HG03066 (cell line): ENCODE results near the gene RDH11.
"Not testable (repeated sequence)": the region's sequence is repeated elsewhere in the genome, so short reads cannot be mapped to it uniquely, and the experiment has no call there.

Experiments used
- ATAC-seq: cut with Tn5 transposase; IDR thresholded peaks from one replicate; pipeline ENCODE4 v1.9.1; 2021; ENCODE audit warnings: low read depth; ENCODE audit not compliant: unreplicated experiment

The RDH11 gene

DNA sequence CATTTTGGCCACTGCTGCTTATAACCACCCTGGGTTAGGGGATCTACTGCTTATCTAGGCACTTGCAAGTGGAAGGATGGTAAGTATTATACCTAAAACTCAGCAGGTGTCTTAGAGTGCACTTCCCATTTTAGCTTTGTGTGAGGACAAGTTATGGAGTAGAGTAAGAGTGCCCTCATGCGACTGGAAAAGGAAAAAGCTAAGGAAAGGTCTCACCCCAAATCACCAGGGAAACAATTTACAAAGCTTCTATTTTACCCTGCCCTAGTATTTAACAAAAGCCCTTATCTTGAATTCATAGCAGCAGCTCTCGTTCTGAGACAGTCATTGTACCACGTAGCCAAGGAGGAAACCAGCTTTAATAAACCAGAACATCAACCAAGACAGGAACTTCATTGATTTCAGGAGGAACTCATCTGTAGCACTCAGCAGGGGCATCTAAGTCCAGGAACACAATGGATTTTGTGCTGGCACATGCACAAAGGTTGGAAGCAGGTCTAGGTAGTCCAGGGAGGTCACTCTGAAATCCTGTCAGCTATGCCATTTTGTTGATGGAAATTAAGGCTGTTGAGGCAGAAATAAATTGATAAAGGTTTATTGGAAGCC is 9.0 kb upstream of the RDH11 start:
- no peak for ATAC-seq

DNA sequence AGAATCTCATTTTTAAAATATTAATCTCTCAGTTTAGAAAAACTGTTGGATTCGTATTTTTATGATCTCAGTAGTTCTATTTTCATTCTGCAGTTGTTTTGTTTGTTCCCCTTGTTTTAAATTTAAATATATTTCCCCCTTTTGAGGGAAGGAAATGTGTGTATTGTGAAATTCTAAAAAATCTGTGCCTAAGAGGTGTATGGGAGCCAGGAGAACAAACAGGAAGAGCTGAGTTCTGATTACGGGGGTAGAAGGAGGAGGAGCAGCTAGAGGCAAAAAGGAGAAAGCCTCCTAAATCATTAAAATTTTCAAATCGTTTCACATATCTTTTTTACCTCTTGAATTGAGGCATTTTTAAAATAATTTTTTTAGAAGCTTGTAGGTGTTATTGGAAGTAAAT is 8.4 kb upstream of the RDH11 start:
- no peak for ATAC-seq

DNA sequence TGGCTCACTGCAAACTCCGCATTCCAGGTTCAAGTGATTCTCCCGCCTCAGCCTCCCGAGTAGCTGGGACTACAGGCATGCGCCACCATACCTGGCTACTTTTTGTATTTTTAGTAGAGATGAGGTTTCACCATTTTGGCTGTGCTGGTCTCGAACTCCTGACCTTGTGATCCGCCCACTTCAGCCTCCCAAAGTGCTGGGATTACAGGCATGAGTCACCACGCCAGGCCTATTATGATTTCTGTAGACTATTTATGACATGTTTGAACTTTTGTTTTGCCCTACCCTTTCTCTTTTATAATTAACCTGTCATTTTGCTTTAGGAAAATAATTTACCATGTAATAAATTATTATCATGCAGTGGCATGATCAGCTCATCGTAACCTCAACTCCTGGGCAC is 5.9 kb upstream of the RDH11 start, which contains the start of gene RDH12:
RDH12 (plus strand) TSS at position 395 of the 400 bp plus-strand sequence. CDS start 20,757 bp downstream, outside the sequence.
- ATAC-seq = not testable (repeated sequence)

DNA sequence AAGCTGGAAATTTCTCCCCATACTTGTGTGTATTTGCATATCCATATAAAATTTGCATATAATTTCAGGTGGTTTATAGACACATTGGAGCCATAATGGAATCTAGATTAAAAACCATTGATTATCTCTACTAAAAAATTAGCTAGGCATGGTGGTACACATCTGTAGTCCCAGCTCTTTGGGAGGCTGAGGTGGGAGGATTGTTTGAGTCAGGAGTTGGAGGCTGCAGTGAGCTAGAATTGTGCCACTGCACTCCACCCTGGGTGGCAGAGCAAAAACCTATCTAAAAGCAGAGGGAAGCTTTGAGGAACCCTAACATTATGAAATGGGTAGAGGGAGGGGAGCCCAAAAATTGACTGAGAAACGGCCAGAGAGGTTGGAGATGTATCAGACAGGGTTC is 2.6 kb upstream of the RDH11 start:
- ATAC-seq = no peak

DNA sequence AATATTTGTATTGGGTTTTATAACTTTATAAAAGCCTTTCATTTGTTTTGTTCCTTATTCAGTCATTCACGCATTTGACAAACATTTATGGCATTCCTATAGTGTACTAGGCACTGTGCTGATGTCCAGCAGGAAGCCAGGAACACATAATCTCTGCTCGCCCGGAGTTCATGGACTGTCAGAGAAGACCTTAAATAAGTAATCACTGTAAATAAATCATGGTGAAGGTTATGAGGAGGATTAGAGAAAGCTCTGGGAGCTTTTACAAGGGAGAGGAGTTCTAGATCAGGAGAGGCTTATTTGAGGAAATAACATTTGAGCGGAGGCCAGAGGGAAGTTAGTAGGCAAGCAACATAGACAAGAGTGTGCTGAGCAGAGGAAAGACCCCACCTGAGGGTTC is 1.4 kb upstream of the RDH11 start:
- no peak for ATAC-seq

DNA sequence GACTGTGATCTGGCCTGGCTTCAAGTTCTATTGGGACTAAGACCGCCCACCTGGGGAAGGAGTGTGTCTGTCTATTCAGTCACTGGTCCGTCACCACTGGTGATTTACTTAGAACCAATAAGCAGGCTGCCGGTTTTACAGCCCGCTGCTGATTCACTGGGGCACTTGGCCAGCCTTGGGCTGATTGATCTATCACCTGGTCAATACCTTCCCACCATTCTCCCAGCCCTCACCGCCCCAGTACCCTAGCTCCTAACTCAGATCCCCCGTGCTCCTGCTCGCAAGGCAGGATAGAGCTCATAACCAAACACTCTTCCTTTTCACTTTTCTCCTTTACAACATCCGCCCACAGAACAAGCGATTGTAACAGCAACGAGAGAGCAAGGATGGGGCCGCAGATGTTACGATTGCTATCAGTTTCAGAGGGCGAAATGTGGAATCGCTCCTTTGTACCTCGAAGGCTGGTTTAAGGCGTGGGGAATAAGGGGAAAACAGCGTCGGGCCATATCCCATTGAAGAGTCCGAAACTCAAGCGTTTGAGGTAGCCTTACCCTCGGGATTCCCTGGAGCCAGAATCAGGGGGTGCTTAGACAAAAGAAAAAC is 672 bp downstream of the RDH11 start:
- ATAC-seq = peak; percentile 86

DNA sequence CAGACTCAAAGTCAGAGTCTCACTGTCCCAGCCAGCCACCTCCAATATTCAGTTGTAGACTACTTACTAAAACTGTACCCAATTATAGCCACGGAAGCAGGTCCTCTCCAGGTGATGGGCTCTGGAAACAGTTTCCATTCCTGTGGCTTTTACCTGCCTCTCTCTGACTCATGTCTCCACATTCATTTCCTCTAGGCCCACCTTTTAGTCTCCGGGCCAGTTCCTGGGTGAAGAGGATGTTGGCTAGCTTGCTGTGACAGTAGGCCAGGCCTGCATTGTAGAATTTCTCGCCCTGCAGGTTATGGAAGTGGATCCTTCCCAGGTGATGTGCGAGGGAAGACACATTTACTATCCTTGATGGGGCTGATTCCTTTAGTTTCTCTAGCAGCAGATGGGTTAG is 5.6 kb downstream of the RDH11 start:
- no peak for ATAC-seq

DNA sequence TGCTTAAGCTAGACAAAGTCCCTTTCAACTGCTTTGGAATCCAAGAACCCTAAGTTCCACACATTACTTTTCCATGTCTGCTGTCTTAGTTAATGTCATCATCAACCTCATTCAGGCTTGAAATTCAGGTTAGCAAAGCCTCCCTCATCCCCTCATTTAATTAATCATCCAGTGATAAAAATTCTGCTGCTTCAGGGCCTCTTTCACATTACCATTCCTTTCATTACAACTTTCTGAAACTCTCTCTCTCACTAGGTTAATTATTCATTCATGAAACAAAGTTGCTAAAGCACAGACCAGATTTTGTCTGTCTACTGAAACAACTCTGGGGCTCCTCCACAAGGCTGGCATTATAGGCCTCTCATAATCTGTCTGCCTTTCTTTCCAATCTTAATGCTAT is 11.7 kb downstream of the RDH11 start:
- no peak for ATAC-seq

DNA sequence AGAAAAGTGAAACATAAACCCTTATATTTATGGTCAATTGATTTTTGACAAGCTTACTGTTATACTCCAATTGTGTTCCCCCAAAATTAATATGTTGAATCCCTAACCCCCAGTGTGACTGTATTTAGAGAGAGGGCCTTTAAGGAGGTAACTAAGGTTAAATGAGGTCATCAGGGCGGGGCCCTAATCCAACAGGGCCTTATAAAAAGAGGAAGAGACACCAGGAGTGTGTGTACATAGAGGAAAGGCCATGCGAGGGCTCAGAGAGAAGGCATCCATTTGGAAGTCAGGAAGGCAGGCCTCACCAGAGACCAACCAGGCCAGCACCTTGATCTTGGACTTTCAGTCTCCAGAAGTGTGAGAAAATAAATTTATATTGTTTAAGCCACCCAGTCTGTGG is 14.6 kb downstream of the RDH11 start:
- no peak for ATAC-seq

DNA sequence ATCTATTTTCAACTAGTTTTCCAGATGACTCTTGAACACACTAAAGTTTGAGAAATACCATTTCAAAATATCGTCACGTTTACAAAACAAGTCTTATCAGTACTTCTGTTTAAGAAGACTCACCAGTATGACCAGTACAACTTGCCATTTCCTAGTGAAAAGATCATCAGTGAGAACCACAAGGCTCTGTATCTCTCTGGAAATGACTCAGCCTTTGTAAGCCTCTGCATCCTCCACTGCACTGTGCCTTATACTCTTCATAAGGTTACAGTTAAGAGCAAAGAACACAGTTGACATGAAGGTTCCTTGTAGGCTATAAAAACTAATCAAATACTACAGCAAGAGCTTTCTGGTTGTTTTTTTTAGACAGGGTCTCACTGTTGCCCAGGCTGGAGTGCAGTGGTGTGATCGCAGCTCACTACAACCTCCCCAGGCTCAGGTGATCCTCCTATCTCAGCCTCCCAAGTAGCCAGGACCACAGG is 15.4 kb downstream of the RDH11 start:
- ATAC-seq = peak; percentile 99

DNA sequence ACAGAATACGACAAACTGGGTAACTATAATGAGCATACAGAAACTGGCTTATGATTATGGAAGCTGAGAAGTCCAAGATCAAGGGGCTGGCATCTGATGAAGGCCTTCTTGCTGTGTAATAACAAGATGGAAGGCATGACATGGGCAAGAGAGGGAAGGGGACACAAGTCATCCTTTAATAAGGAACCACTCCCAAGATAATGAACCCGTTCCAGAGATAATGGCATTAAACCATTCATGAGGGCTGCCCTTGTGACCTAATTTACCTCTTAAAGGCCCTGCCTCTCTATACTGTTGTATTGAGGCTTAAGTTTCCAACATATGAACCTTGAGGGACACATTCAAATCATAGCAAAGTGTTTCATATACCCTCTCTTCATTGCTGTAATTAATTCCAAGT is 16.6 kb downstream of the RDH11 start:
- no peak for ATAC-seq

DNA sequence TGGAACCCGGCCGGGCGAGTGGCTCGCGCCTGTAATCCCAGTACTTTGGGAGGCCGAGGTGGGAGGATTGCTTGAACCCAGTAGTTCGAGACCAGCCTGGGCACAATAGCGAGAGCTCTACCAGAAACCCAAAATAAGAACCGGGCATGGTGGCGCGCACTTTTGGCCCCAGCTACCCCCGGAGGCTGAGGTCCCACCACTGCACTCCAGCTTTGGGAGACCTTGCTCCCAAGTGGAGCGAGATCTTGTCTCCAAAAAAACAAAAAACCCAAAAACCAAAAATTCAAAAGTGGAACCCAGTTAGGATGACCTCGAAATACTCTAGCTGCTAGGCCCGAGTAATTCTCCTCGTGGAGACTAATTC is 20.4 kb downstream of the RDH11 start:
- ATAC-seq = no peak

DNA sequence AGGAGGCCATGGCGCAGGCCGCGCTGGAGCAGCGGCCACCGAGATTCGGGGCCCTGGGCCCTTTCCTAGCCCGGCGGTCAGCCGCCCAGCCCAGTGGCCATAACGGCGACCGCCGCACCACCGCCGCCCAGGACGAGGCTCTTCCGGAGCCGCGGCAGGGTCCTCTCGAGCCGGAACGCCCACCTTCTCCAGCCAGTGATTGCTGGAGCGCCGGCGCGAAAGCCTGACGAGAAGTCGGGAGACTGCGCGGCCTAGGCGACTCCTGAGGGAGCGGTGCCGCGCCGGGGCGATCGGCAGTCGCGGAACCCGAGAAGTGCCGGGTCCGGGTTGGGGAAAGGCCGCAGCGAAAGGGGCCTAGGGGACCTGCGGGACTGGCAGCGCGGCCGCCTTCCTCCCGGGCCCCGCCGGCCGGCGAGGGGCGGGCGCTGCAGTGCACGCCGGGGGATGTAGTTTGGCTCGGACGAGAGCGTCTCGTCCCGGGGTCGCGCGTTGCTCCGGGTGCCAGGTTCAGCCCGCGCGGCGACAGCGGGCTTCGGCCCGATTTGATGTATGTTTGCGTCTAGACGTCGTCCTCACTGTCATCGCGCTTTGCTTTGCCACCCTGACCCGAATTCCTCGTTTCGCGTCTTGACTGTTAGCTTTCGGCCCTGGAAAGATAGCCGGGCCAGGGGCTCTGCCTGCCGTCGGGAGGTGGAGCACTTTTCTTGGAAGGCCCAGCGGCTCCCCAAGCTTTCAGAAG is 20.9 kb downstream of the RDH11 start, which contains the start of gene VTI1B:
VTI1B (minus strand) TSS at position 153 of the 739 bp plus-strand sequence; CDS start at position 10, 143 bp downstream.
- ATAC-seq = peak; percentile 87

DNA sequence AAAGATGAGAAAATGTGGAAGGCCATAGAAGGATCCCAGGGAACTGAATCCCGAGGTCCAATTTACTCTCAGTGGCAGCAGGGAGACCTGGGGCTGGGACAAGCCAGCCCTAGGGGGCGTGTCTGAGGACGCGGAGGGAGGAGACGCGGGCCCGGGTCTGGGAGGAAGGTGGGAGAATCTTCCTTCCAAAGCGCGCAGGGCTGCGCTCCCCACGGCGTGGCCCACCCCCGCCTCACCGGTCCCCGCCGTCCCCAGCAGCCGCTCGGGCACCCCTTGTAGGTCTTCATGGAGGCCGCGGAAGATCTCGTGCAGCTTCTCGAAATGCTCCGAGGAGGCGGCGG is 21.5 kb downstream of the RDH11 start:
- peak; percentile 58 for ATAC-seq

DNA sequence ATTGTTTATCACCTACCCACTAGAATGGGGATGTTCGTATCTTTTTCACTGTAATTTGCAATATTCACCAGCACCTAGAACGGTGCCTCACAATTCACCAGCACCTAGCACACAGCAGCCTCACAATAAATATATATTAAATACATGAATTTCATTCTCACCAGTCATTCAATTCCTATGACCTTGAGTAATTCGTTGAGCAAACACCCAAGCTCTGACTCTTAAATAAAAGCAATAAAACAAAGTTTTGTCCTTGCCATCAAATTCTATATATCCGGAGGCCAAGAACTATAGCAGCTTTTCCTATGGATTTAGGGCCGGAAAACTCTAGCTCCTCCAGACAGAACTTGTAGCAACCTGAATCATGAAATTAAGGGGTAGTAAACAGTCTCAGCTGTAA is 22.1 kb downstream of the RDH11 start:
- no peak for ATAC-seq

DNA sequence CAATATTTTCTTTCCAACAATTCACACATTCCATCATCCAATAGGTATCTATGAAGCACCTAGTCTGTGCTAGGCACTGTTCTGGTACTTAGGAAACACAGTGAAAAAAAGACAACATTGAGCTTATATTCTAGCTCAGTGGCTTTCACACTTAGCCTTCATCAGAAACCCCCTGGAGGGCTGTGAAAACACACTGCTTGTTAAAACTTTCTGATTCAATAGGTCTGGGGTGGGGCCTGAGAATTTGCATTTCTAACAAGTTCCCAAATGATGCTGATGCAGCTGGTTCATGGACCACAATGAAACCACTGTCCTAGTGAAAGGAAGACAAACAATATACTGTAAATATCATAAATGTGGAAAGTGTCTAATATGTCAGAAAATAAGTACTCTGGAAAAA is 27.0 kb downstream of the RDH11 start:
- ATAC-seq = no peak

DNA sequence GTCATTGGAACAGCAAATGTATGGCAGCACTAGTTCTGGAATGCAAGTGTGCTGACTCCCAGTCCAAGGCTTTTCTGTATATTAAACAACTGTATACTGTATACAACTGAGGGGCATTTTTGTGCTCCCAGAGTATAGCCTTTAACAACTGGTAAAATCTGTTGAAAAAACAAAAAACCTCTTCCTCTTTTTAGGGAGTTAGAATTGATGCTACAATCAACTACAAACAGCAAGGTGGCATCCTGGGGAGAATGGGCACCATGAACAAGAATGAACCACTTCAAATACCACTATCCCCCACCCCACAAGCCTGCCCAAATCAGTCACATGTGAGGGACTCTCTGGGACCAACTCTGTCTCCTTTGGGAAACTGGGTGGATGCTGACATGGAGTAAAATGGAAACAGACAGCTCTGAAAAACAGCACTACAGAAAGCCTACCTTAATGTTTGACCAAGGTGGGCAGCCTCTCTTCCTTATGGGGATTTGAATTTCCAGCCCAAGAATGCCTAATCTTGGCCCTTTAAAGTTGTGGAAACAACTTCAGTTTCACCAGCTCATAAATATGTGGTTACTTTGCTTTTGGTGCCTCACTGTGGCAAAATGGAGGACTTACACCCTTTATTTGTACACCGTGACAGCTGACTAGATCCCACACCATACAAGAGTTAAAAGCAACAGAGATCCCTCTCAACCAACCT is 28.7 kb downstream of the RDH11 start:
- no peak for ATAC-seq

DNA sequence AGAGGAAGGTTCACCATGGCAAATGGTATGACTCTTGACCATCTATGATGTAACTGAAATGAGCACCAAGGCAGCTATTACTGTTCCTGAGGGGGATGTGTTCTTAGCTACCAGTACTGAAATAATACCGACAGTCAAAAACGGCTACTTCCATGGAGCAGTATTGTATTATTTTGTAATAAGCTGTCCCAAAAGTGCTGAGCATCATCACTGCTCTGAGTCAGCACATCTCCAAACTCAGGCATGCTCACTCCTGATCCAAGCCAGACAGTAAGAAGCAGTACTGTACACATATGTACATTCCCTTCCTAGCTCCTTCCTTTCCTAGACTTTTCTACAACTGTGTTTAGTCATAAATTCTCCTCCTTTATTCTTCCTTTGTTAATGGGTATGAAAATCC is 29.7 kb downstream of the RDH11 start:
- no peak for ATAC-seq

DNA sequence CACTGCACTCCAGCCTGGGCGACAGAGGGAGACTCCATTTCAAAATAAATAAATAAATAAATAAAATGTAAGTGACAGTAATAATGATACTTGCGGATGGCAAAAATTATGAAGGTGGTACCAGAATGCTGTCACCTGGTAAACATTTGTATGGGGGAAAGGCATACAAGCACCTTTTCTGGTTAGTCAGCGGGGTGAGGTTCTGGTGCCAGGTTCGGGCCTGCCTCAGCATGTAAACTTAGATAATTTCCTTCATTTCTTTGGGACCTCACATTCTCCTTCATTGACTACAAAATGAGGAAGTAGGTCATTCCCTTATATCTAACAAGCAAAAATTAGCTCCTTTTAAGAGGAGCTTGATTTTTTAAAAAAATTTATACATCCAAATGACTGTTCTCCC is 31.9 kb downstream of the RDH11 start:
- no peak for ATAC-seq

DNA sequence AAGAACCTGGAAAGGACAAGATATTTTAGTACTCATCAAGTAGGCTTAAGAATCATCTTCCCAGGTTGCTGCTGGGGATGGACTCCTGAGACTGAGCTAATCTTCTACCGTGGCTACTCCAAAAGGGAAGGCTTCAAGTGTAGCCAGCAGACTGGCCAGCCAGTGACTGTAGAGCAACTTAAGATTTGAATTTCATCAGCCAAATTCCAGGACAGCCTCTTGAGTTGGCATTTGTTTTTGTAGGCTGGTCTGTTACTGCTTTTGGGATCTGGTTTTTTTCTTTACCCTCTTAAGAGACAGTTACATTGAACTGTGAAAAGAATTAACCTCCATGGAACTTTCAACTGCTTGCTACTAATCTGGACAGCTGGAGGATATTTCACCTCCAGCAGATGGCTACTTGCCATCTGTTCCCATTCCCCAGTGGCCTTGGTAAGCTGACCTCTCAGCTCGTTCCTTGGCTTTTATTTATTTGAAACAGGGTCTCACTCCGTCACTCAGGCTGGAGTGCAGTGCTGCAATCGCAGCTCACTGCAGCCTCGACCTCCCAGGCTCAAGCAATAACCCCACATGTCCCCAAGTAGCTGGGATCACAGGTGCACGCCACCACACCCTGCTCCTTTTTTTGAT is 41.8 kb downstream of the RDH11 start:
- ATAC-seq = no peak

DNA sequence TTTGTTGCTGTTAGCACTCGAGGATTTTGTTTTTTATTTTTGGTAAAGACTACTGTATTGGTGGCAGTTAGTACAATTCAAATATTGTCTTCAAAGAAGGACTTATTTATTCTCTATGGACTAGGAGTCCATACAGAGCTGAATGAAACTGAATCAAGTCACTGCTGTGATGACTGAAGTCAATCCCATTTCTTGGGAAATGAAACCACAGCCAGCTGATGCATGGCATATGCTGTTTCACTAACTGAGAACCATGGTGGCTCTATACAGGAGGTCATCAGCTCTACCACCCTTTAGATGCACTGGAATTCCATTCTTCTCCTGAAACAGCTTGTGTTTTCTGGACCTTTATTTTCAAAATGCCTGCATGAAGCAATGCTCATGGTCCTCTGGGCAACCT is 43.4 kb downstream of the RDH11 start:
- no peak for ATAC-seq
